OCI-LY7 (cell line): ENCODE measurements around the gene FKBP2.

Experiments used
- CTCF ChIP-seq: fragments of 200-600 bp; sonication (generic); conservative IDR thresholded peaks from 2 replicates; pipeline ENCODE4 v1.5.1; 2014; ENCODE audit warnings: mild to moderate bottlenecking, antibody characterized with exemption, low read length, moderate library complexity, mixed read lengths
- EZH2phosphoT487 ChIP-seq: fragments of 200-600 bp; sonication (generic); IDR thresholded peaks from 2 replicates; pipeline ENCODE4 v1.6.1; 2018; ENCODE audit warnings: low read depth, borderline replicate concordance, mild to moderate bottlenecking, mixed run types, antibody characterized with exemption, low read length, moderate library complexity, mixed read lengths

GRCh38 chr11:64275031-64275800 is 34.3 kb downstream of the FKBP2 start:
- TF ChIP-seq CTCF (no peak), EZH2phosphoT487 (no peak)
